ENCODE data around the gene FRMD4A. TPM values are rescaled to one million over a fixed set of nuclear protein-coding genes. Genes with fewer than 3 reads are reported as not detected.

Gene FRMD4A
- total and polyA plus RNA-seq, 2 experiments from 2014 or later = 5.4 to 10.3 TPM

- Histone ChIP-seq H3K4me3 (no peak overlapping the region), H3K27ac (no peak overlapping the region), H3K4me2 (no peak overlapping the region), H3K9me2 (replicated peaks; ENCODE audit: insufficient read depth) (no peaks in the 10 kb centered on the region), H4K20me1 (ENCODE audit: insufficient read depth, poor library complexity, severe bottlenecking) (no peaks in the 10 kb centered on the region), H3K27me3 (no peaks in the 10 kb centered on the region), H3K9me3 (ENCODE audit: low read depth) (no peaks in the 10 kb centered on the region), H3K4me1 (ENCODE audit: insufficient read depth) (no peaks in the 10 kb centered on the region), H3K36me3 (replicated peaks; ENCODE audit: insufficient read depth, low read depth) (no peaks in the 10 kb centered on the region), H2AFZ (no peak overlapping the region), H3K79me2 (no peaks in the 10 kb centered on the region)
- no peak for DNase-seq (ENCODE audit: low spot score)
- TF ChIP-seq EZH2 (IDR thresholded peaks at IDR 0.05; ENCODE audit: borderline replicate concordance) = no peak
- TF ChIP-seq EZH2phosphoT487 (IDR thresholded peaks at IDR 0.05; ENCODE audit: low read depth, severe bottlenecking, unreplicated experiment) = no peak
- TF ChIP-seq, protein P1, sequence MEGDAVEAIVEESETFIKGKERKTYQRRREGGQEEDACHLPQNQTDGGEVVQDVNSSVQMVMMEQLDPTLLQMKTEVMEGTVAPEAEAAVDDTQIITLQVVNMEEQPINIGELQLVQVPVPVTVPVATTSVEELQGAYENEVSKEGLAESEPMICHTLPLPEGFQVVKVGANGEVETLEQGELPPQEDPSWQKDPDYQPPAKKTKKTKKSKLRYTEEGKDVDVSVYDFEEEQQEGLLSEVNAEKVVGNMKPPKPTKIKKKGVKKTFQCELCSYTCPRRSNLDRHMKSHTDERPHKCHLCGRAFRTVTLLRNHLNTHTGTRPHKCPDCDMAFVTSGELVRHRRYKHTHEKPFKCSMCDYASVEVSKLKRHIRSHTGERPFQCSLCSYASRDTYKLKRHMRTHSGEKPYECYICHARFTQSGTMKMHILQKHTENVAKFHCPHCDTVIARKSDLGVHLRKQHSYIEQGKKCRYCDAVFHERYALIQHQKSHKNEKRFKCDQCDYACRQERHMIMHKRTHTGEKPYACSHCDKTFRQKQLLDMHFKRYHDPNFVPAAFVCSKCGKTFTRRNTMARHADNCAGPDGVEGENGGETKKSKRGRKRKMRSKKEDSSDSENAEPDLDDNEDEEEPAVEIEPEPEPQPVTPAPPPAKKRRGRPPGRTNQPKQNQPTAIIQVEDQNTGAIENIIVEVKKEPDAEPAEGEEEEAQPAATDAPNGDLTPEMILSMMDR (IDR thresholded peaks at IDR 0.05; ENCODE audit: poor library complexity) = no peak
- 86% methylated on average over 17 of the region's 17 CpGs for WGBS (ENCODE audit: low lambda C conversion rate, missing lambda C conversion rate)
Measured at GRCh38 chr10:14089556-14090292, 241.0 kb downstream of the FRMD4A start.

GRCh38 chr10:14087566-14087965, 243.2 kb downstream of the FRMD4A start:
- H3K27ac ChIP-seq = no peak overlapping the region
- TF ChIP-seq EZH2 (IDR thresholded peaks at IDR 0.05; ENCODE audit: borderline replicate concordance) (no peak), EZH2phosphoT487 (IDR thresholded peaks at IDR 0.05; ENCODE audit: low read depth, severe bottlenecking, unreplicated experiment) (no peak)
- TF ChIP-seq, protein P1 (IDR thresholded peaks at IDR 0.05; ENCODE audit: poor library complexity) = no peak
- no peaks in the 10 kb centered on the region for H3K9me2 ChIP-seq (replicated peaks; ENCODE audit: insufficient read depth)
- no peaks in the 10 kb centered on the region for H3K79me2 ChIP-seq
- no peak overlapping the region for H3K4me2 ChIP-seq
- 51% methylated on average over 7 of the region's 7 CpGs for WGBS (ENCODE audit: low lambda C conversion rate, missing lambda C conversion rate)
- H3K4me1 ChIP-seq (ENCODE audit: insufficient read depth) = no peaks in the 10 kb centered on the region
- H2AFZ ChIP-seq = peak overlapping the region; percentile 15
- DNase-seq (ENCODE audit: low spot score) = no peak
- no peaks in the 10 kb centered on the region for H3K27me3 ChIP-seq
- no peak overlapping the region for H3K4me3 ChIP-seq
- H4K20me1 ChIP-seq (ENCODE audit: insufficient read depth, poor library complexity, severe bottlenecking) = no peaks in the 10 kb centered on the region
- H3K36me3 ChIP-seq (replicated peaks; ENCODE audit: insufficient read depth, low read depth) = no peaks in the 10 kb centered on the region
- H3K9me3 ChIP-seq (ENCODE audit: low read depth) = no peaks in the 10 kb centered on the region

DNA sequence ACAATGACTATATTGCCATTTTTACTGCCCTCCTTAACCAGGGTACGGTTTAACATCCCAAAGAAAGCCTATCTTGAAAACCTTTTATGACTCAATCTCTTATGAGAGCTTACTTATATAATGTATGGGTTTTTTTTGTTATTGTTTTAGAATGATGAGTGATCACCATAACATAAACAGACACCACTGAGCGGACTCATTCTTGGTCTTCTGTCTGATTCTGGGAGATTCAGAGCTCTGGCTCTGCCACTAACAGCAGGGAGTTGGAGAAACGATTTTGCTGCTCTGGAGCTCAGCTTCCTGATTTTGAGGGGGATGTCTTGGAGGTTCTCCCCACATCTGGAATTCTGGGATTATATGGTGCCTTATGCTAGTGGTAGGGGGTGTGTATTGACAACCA, 244.1 kb downstream of the FRMD4A start:
- Histone ChIP-seq H3K36me3 (replicated peaks; ENCODE audit: insufficient read depth, low read depth) (no peaks in the 10 kb centered on the region), H3K9me2 (replicated peaks; ENCODE audit: insufficient read depth) (no peaks in the 10 kb centered on the region), H4K20me1 (ENCODE audit: insufficient read depth, poor library complexity, severe bottlenecking) (no peaks in the 10 kb centered on the region), H3K79me2 (no peaks in the 10 kb centered on the region), H3K4me2 (no peak overlapping the region), H3K9me3 (ENCODE audit: low read depth) (no peaks in the 10 kb centered on the region), H3K27ac (no peak overlapping the region), H3K27me3 (no peaks in the 10 kb centered on the region), H3K4me1 (ENCODE audit: insufficient read depth) (no peaks in the 10 kb centered on the region), H2AFZ (no peak overlapping the region), H3K4me3 (no peak overlapping the region)
- no peak for DNase-seq (ENCODE audit: low spot score)
- TF ChIP-seq EZH2phosphoT487 (IDR thresholded peaks at IDR 0.05; ENCODE audit: low read depth, severe bottlenecking, unreplicated experiment) (no peak), EZH2 (IDR thresholded peaks at IDR 0.05; ENCODE audit: borderline replicate concordance) (no peak)
- TF ChIP-seq, protein P1 (IDR thresholded peaks at IDR 0.05; ENCODE audit: poor library complexity) = no peak
- WGBS (ENCODE audit: low lambda C conversion rate, missing lambda C conversion rate) = 62% methylated on average over 3 of the region's 3 CpGs

All from hepatocyte (in vitro differentiated cells).